HG02678 (cell line): ENCODE results near the gene RBM42.

ENCODE experiments used
- ATAC-seq: cut with Tn5 transposase; IDR thresholded peaks from one replicate; pipeline ENCODE4 v1.9.1; 2021; ENCODE audit warnings: mild to moderate bottlenecking, moderate library complexity; ENCODE audit not compliant: unreplicated experiment

RBM42 gene

GRCh38 chr19:35619290-35619923 is 9.4 kb upstream of the RBM42 start:
- ATAC-seq, result no peak

- no peak for ATAC-seq
These were observed 8.8 kb upstream of the RBM42 start for GRCh38 chr19:35620001-35620400.

- ATAC-seq, result no peak
These were observed 7.1 kb upstream of the RBM42 start for GRCh38 chr19:35621708-35622107.

GRCh38 chr19:35622750-35623149 is 6.1 kb upstream of the RBM42 start:
- ATAC-seq, result no peak

GRCh38 chr19:35623327-35624010 is 5.4 kb upstream of the RBM42 start:
- ATAC-seq, result no peak

- ATAC-seq, result no peak
These were observed 622 bp upstream of the RBM42 start for GRCh38 chr19:35628264-35628564.

GRCh38 chr19:35629332-35629633 is 447 bp downstream of the RBM42 start:
- peak; percentile 1 for ATAC-seq

- ATAC-seq, result no peak
These were observed 5.0 kb downstream of the RBM42 start for GRCh38 chr19:35633727-35634440.

- ATAC-seq, result no peak
These were observed 7.8 kb downstream of the RBM42 start for GRCh38 chr19:35636651-35637050.

- no peak for ATAC-seq
These were observed 8.3 kb downstream of the RBM42 start for GRCh38 chr19:35637165-35637564.

GRCh38 chr19:35639321-35639639 is 10.4 kb downstream of the RBM42 start:
- ATAC-seq, result no peak

GRCh38 chr19:35639863-35640262 is 11.0 kb downstream of the RBM42 start:
- ATAC-seq, result no peak

- ATAC-seq, result no peak
These were observed 12.8 kb downstream of the RBM42 start, which contains the start of gene ETV2 for GRCh38 chr19:35641515-35642151. TSS of gene ETV2 (plus strand) at chr19:35641745. CDS start at chr19:35642461, 716 bp downstream.

GRCh38 chr19:35642312-35642711 is 13.5 kb downstream of the RBM42 start:
- no peak for ATAC-seq

GRCh38 chr19:35642798-35643254 is 14.0 kb downstream of the RBM42 start:
- no peak for ATAC-seq

- ATAC-seq, result peak; percentile 39
These were observed 14.7 kb downstream of the RBM42 start for GRCh38 chr19:35643255-35644205.

GRCh38 chr19:35644206-35644986 is 15.6 kb downstream of the RBM42 start:
- peak; percentile 68 for ATAC-seq

GRCh38 chr19:35644987-35645679 is 16.3 kb downstream of the RBM42 start:
- ATAC-seq, result no peak
